ENCODE data around the gene VSIG10.

- TF ChIP-seq CTCF (conservative IDR thresholded peaks at IDR 0.05; ENCODE audit: low read length) = no peak
- no peak for TF ChIP-seq EZH2phosphoT487 (IDR thresholded peaks at IDR 0.05; ENCODE audit: borderline replicate concordance, low read depth, low read length)
Observed at GRCh38 chr12:118102609-118103008, 1.2 kb downstream of the VSIG10 start.
